Activated CD4-positive, alpha-beta T cell treated with anti-CD3 and anti-CD28 coated beads, Interleukin-2, Interleukin-4, amounts not matched to agents 100 ng/mL and 50 ng/mL, durations not matched to agents 16 hours and 8 hours (primary cell): ENCODE measurements around the gene HOXC10.
A peak's percentile ranks its signal among the peaks of the same experiment; 100 is the strongest.

Source experiments
- DNase-seq: peaks from one replicate; pipeline ENCODE4 v3.0.0-alpha.2; 2020; ENCODE audit warnings: low spot score

Gene HOXC10

GRCh38 chr12:53950789-53951576, 34.0 kb upstream of the HOXC10 start:
- DNase-seq = no peak

- no peak for DNase-seq
These were observed 33.2 kb upstream of the HOXC10 start for GRCh38 chr12:53951577-53952334.

- no peak for DNase-seq
These were observed 32.6 kb upstream of the HOXC10 start for GRCh38 chr12:53952335-53952694.

GRCh38 chr12:53952871-53953734, 31.8 kb upstream of the HOXC10 start:
- DNase-seq = peak; percentile 12

- DNase-seq = no peak
These were observed 30.9 kb upstream of the HOXC10 start for GRCh38 chr12:53953831-53954693.

GRCh38 chr12:53954694-53955035, 30.3 kb upstream of the HOXC10 start, which contains the start of gene HOXC12:
Gene HOXC12 (plus strand): TSS chr12:53954903. CDS start chr12:53954930, 27 bp downstream.
- no peak for DNase-seq

GRCh38 chr12:53955036-53955775, 29.7 kb upstream of the HOXC10 start:
- no peak for DNase-seq

GRCh38 chr12:53955776-53956250, 29.1 kb upstream of the HOXC10 start:
- DNase-seq = no peak

GRCh38 chr12:53956251-53956887, 28.6 kb upstream of the HOXC10 start:
- DNase-seq = no peak

- no peak for DNase-seq
These were observed 27.9 kb upstream of the HOXC10 start for GRCh38 chr12:53956914-53957536.

GRCh38 chr12:53958128-53958527, 26.8 kb upstream of the HOXC10 start:
- no peak for DNase-seq

GRCh38 chr12:53959314-53959713, 25.6 kb upstream of the HOXC10 start:
- DNase-seq = no peak

GRCh38 chr12:53960187-53961024, 24.5 kb upstream of the HOXC10 start:
- no peak for DNase-seq

GRCh38 chr12:53961025-53961761, 23.8 kb upstream of the HOXC10 start:
- DNase-seq = no peak

GRCh38 chr12:53963005-53963404, 21.9 kb upstream of the HOXC10 start:
- DNase-seq = no peak

GRCh38 chr12:53963434-53964314, 21.3 kb upstream of the HOXC10 start:
- DNase-seq = no peak

GRCh38 chr12:53964315-53964713, 20.6 kb upstream of the HOXC10 start:
- DNase-seq = no peak
